CD4-positive, alpha-beta T cell (primary cell): Measurements from ENCODE around the gene PSMB9. TPM values are rescaled to one million over a fixed set of nuclear protein-coding genes. Genes with fewer than 3 reads are reported as not detected.
A peak's percentile ranks its signal among the peaks of the same experiment; 100 is the strongest.

Experiments
- ATAC-seq: fragments of 200-7000 bp; cut with Tn5 transposase; one replicate; pipeline ENCODE4 v1.10.0; 2022; ENCODE audit warnings: mild to moderate bottlenecking; ENCODE audit not compliant: poor library complexity
- CTCF ChIA-PET: fragments of 350-600 bp; sonication (Branson Sonifier 250); formaldehyde crosslinking; loops from one replicate; lab custom pipeline; 2021; ENCODE audit warnings: antibody characterized with exemption, inconsistent platforms; lab: Charles Lee
- POLR2A ChIA-PET: fragments of 350-600 bp; sonication (Branson Sonifier 250); formaldehyde crosslinking; loops from one replicate; lab custom pipeline; 2021; ENCODE audit warnings: antibody characterized with exemption, inconsistent platforms; lab: Charles Lee
- DNase-seq, 14 experiments: peaks; one replicate each; pipeline ENCODE4 v3.0.0-alpha.2; 2013 to 2020; ENCODE audit warnings: mixed read lengths in 2 of 14
- H3K27ac ChIP-seq, 2 donors: one replicate each; pipeline versions ENCODE4 v1.5.1 to v1.7.0; 2013; ENCODE audit warnings: low read length in 2 of 2, low read depth in 1 of 2, mild to moderate bottlenecking in 1 of 2
- H3K27me3 ChIP-seq, 2 experiments: 1 replicate in 1 of 2; 2 replicates in 1 of 2; pipeline versions ENCODE4 v1.6.1 to v1.7.0; 2013; ENCODE audit warnings: low read length in 2 of 2, control low read depth in 1 of 2, mild to moderate bottlenecking in 1 of 2, moderate library complexity in 1 of 2; ENCODE audit not compliant: insufficient read depth in 2 of 2, control insufficient read depth in 1 of 2
- H3K36me3 ChIP-seq: one replicate; pipeline ENCODE4 v1.6.1; 2013; ENCODE audit warnings: low read length, control low read depth; ENCODE audit not compliant: insufficient read depth
- H3K4me1 ChIP-seq: one replicate; pipeline ENCODE4 v1.6.1; 2013; ENCODE audit warnings: low read length, control low read depth; ENCODE audit not compliant: insufficient read depth
- H3K4me3 ChIP-seq: one replicate; pipeline ENCODE4 v1.5.1; 2013; ENCODE audit warnings: mild to moderate bottlenecking, low read length, moderate library complexity
- H3K9me3 ChIP-seq, 2 experiments: 1 replicate in 1 of 2; 2 replicates in 1 of 2; pipeline versions ENCODE4 v1.6.1 to v1.7.0; 2013; ENCODE audit warnings: low read length in 2 of 2, mild to moderate bottlenecking in 2 of 2, control low read depth in 1 of 2, moderate library complexity in 1 of 2; ENCODE audit not compliant: control insufficient read depth in 1 of 2, insufficient read depth in 1 of 2
- H3K27ac Mint-ChIP-seq: one replicate; pipeline ENCODE4 v1.8.0; 2020; ENCODE audit warnings: mixed read lengths
- H3K27me3 Mint-ChIP-seq: one replicate; pipeline ENCODE4 v1.8.0; 2021; ENCODE audit warnings: mixed read lengths
- H3K36me3 Mint-ChIP-seq: one replicate; pipeline ENCODE4 v1.8.0; 2021; ENCODE audit warnings: low read depth, mixed read lengths
- H3K4me1 Mint-ChIP-seq: one replicate; pipeline ENCODE4 v1.8.0; 2021; ENCODE audit warnings: low read depth, mixed read lengths
- H3K4me3 Mint-ChIP-seq: one replicate; pipeline ENCODE4 v1.8.0; 2020; ENCODE audit warnings: mild to moderate bottlenecking, mixed read lengths
- H3K9me3 Mint-ChIP-seq: one replicate; pipeline ENCODE4 v1.8.0; 2020; ENCODE audit warnings: mixed read lengths
- CTCF ChIP-seq: fragments of 200-600 bp; IDR thresholded peaks from one replicate; pipeline ENCODE4 v1.8.0; 2022; ENCODE audit warnings: antibody characterized with exemption, mild to moderate bottlenecking
- intact Hi-C, 2 experiments: fragments of 100-400 bp; cut with DNase I in 1 of 2; cut with micrococcal nuclease in 1 of 2; formaldehyde crosslinking; loops; one replicate each; pipeline versions ENCODE4 v1.15.1 to v1.9.0; 2023 to 2025; cut with DNase I, micrococcal nuclease
- total RNA-seq, 174 experiments: library from RNA in 2 of 174; stranded (reverse) in 2 of 174; gene quantifications; one replicate each; pipeline ENCODE4 v1.2.3 and lab custom pipeline; 2021 to 2026

The PSMB9 gene
- total RNA-seq, 2 experiments from 2014 or later = 37.2 to 38.4 TPM

GRCh38 chr6:32843979-32844838 is 9.8 kb upstream of the PSMB9 start, which contains the start of gene PSMB8:
TSS of gene PSMB8 (minus strand) at chr6:32844047. CDS start at chr6:32843996, 51 bp downstream.
- intact Hi-C loops = loop anchor here (1.0 to 10.0 kb wide), 4 partner anchors 9 to 1401 kb away; partner anchors contain the start of genes HSD17B8 (in 1 of the 2), RING1 (in 1 of the 2), RXRB (in 1 of the 2) and SLC39A7 (in 1 of the 2)
- H3K4me3 Mint-ChIP-seq = peak within 1 kb of the TSS; percentile 97
- peak within 1 kb of the TSS; percentile 99 for H3K27ac Mint-ChIP-seq
- peaks cover 96% of the 10 kb centered on the region for H3K4me1 Mint-ChIP-seq
- H3K36me3 Mint-ChIP-seq = peaks cover 93% of the 10 kb centered on the region
- no peak for TF ChIP-seq CTCF
- Histone ChIP-seq H3K9me3 (no peaks in the 10 kb centered on the region), H3K4me1 (peaks cover 73% of the 10 kb centered on the region), H3K4me3 (peak within 1 kb of the TSS; percentile 94), H3K27me3 (no peaks in the 10 kb centered on the region), H3K27ac (peak within 1 kb of the TSS; percentile 99 to 100), H3K36me3 (peaks cover 73% of the 10 kb centered on the region)
- DNase-seq (peak; percentile 94 to 99 (median 98)), ATAC-seq (peak; percentile 79)
- ChIA-PET CTCF (interaction anchor here (0.6 to 4.0 kb wide), 7 partner anchors 10 to 140 kb away, joined by 3 to 66 read pairs (median 5); partner anchors contain the start of genes HLA-DMB, PSMB9 and TAP1), POLR2A (interaction anchor here (0.7 to 11.2 kb wide), 36 partner anchors 9 to 1414 kb away, joined by 3 to 901 read pairs (median 4); partner anchors contain the start of genes BRD2, DDX39B, FKBPL and GPSM3)
- H3K9me3 Mint-ChIP-seq = no peaks in the 10 kb centered on the region
- no peaks in the 10 kb centered on the region for H3K27me3 Mint-ChIP-seq

- H3K36me3 Mint-ChIP-seq = peaks cover 98% of the 10 kb centered on the region
- Histone ChIP-seq H3K27ac (peak overlapping the region; percentile 99 to 100), H3K4me1 (peaks cover 76% of the 10 kb centered on the region), H3K9me3 (no peaks in the 10 kb centered on the region), H3K4me3 (peak overlapping the region; percentile 94), H3K27me3 (no peaks in the 10 kb centered on the region), H3K36me3 (peaks cover 79% of the 10 kb centered on the region)
- no peaks in the 10 kb centered on the region for H3K27me3 Mint-ChIP-seq
- intact Hi-C loops = loop anchor here (1.0 to 10.0 kb wide), 4 partner anchors 8 to 1400 kb away; partner anchors contain the start of genes TAP1 (in 2 of the 2), HSD17B8 (in 1 of the 2), RING1 (in 1 of the 2) and RXRB (in 1 of the 2)
- DNase-seq (peak in 6 of 14 experiments; percentile 20 to 64 (median 51)), ATAC-seq (peak; percentile 9)
- CTCF ChIA-PET = interaction anchor here (1.1 to 4.0 kb wide), 6 partner anchors 10 to 139 kb away, joined by 3 to 66 read pairs (median 6); partner anchors contain the start of genes HLA-DMB, PSMB9 and TAP1
- TF ChIP-seq CTCF = no peak
- H3K4me1 Mint-ChIP-seq = peaks cover 93% of the 10 kb centered on the region
- POLR2A ChIA-PET = interaction anchor here (0.7 to 11.2 kb wide), 38 partner anchors 9 to 1415 kb away, joined by 3 to 901 read pairs (median 4); partner anchors contain the start of genes BRD2, DDX39B, FKBPL and GPSM3
- H3K9me3 Mint-ChIP-seq = no peaks in the 10 kb centered on the region
- H3K4me3 Mint-ChIP-seq = peak overlapping the region; percentile 97
- H3K27ac Mint-ChIP-seq = peak overlapping the region; percentile 99
These were observed 9.1 kb upstream of the PSMB9 start for GRCh38 chr6:32844839-32845383.
